GM23338 (cell line): ENCODE measurements around the gene FAM234A. TPM values are rescaled to one million over a fixed set of nuclear protein-coding genes. Genes with fewer than 3 reads are reported as not detected.

Experiments
- ATAC-seq: fragments of 200-7000 bp; cut with Tn5 transposase; 3 replicates; pipeline ENCODE4 v1.9.1; 2020
- DNase-seq: peaks from one replicate; pipeline ENCODE4 v3.0.0-alpha.2; 2015; ENCODE audit warnings: low spot score
- H2AFZ ChIP-seq: fragments of 200-600 bp; sonication (generic); 2 replicates; pipeline ENCODE4 v1.8.0; 2016; ENCODE audit warnings: antibody characterized with exemption, mild to moderate bottlenecking, moderate library complexity
- H3F3A ChIP-seq: fragments of 200-600 bp; sonication (generic); replicated peaks from 2 replicates; pipeline ENCODE4 v1.8.0; 2017; ENCODE audit warnings: antibody characterized with exemption, mixed run types, low read depth
- H3K27ac ChIP-seq: fragments of 200-600 bp; sonication (generic); 2 replicates; pipeline ENCODE4 v1.6.1; 2016; ENCODE audit warnings: low read depth
- H3K27me3 ChIP-seq: fragments of 200-600 bp; sonication (generic); 2 replicates; pipeline ENCODE4 v1.8.0; 2016; ENCODE audit warnings: mild to moderate bottlenecking, mixed run types, moderate library complexity; ENCODE audit not compliant: insufficient read depth
- H3K36me3 ChIP-seq: fragments of 200-600 bp; sonication (generic); 2 replicates; pipeline ENCODE4 v1.8.0; 2016; ENCODE audit warnings: mild to moderate bottlenecking; ENCODE audit not compliant: insufficient read depth
- H3K4me1 ChIP-seq: fragments of 200-600 bp; sonication (generic); 2 replicates; pipeline ENCODE4 v1.8.0; 2016; ENCODE audit warnings: mild to moderate bottlenecking, moderate library complexity; ENCODE audit not compliant: insufficient read depth
- H3K4me2 ChIP-seq: fragments of 200-600 bp; sonication (generic); 2 replicates; pipeline ENCODE4 v1.7.1; 2017; ENCODE audit warnings: mixed run types
- H3K4me3 ChIP-seq: fragments of 200-600 bp; sonication (generic); 2 replicates; pipeline ENCODE4 v1.6.1; 2016; ENCODE audit warnings: mixed run types
- H3K79me2 ChIP-seq: fragments of 200-600 bp; sonication (generic); replicated peaks from 2 replicates; pipeline ENCODE4 v1.8.0; 2017; ENCODE audit warnings: mild to moderate bottlenecking; ENCODE audit not compliant: insufficient read depth
- H3K9me2 ChIP-seq: fragments of 200-600 bp; sonication (generic); 2 replicates; pipeline ENCODE4 v1.8.0; 2017; ENCODE audit not compliant: insufficient read depth
- H4K20me1 ChIP-seq: fragments of 200-600 bp; sonication (generic); replicated peaks from 2 replicates; pipeline ENCODE4 v1.8.0; 2017; ENCODE audit warnings: mild to moderate bottlenecking; ENCODE audit not compliant: insufficient read depth
- H3K27ac Mint-ChIP-seq: 2 replicates; pipeline ENCODE4 v1.8.0; 2020; ENCODE audit warnings: inconsistent platforms, mild to moderate bottlenecking, moderate library complexity, mixed read lengths
- H3K27me3 Mint-ChIP-seq: 3 replicates; pipeline ENCODE4 v1.8.0; 2022; ENCODE audit warnings: low read depth, mild to moderate bottlenecking, moderate library complexity, mixed read lengths, inconsistent platforms; ENCODE audit not compliant: insufficient read depth, poor library complexity
- H3K36me3 Mint-ChIP-seq: 3 replicates; pipeline ENCODE4 v1.8.0; 2021; ENCODE audit warnings: low read depth, mild to moderate bottlenecking, inconsistent platforms, moderate library complexity, mixed read lengths
- H3K4me1 Mint-ChIP-seq: 3 replicates; pipeline ENCODE4 v1.8.0; 2020; ENCODE audit warnings: mild to moderate bottlenecking, inconsistent platforms, mixed read lengths
- H3K4me3 Mint-ChIP-seq: 3 replicates; pipeline ENCODE4 v1.8.0; 2021; ENCODE audit warnings: moderate library complexity, mild to moderate bottlenecking, inconsistent platforms, mixed read lengths
- H3K9me3 Mint-ChIP-seq: 3 replicates; pipeline ENCODE4 v1.8.0; 2020; ENCODE audit warnings: moderate library complexity, mild to moderate bottlenecking, inconsistent platforms, mixed read lengths
- CREB1 ChIP-seq: fragments of 250-450 bp; sonication (Bioruptor Pico); IDR thresholded peaks from 2 replicates; pipeline ENCODE4 v1.5.0; 2020; ENCODE audit warnings: low read depth, mild to moderate bottlenecking, moderate library complexity
- CTCF ChIP-seq, 2 experiments: fragments of 200-600 bp in 1 of 2; sonication (generic) in 1 of 2; conservative IDR thresholded peaks; 2 replicates each; pipeline versions ENCODE4 v1.5.1 to v1.6.1; 2016 to 2017; ENCODE audit warnings: antibody characterized with exemption in 2 of 2, low read depth in 2 of 2, mild to moderate bottlenecking in 2 of 2, moderate library complexity in 1 of 2
- ETS1 ChIP-seq: IDR thresholded peaks from 2 replicates; pipeline ENCODE4 v1.6.1; 2016; ENCODE audit warnings: antibody characterized with exemption
- EZH2 ChIP-seq: fragments of 200-600 bp; sonication (generic); IDR thresholded peaks from one replicate; pipeline ENCODE4 v1.8.0; 2017; ENCODE audit warnings: antibody characterized with exemption, mild to moderate bottlenecking, low read depth; ENCODE audit not compliant: unreplicated experiment
- EZH2phosphoT487 ChIP-seq: fragments of 200-600 bp; sonication (generic); IDR thresholded peaks from one replicate; pipeline ENCODE4 v1.8.1; 2018; ENCODE audit warnings: antibody characterized with exemption; ENCODE audit not compliant: unreplicated experiment
- JUNB ChIP-seq: IDR thresholded peaks from one replicate; pipeline ENCODE4 v1.6.1; 2016; ENCODE audit warnings: antibody characterized with exemption; ENCODE audit not compliant: unreplicated experiment
- NANOG ChIP-seq: IDR thresholded peaks from 2 replicates; pipeline ENCODE4 v1.6.1; 2016; ENCODE audit warnings: antibody characterized with exemption, borderline replicate concordance
- POLR2AphosphoS5 ChIP-seq: IDR thresholded peaks from 2 replicates; pipeline ENCODE4 v1.6.1; 2016; ENCODE audit warnings: antibody characterized with exemption, low read depth
- REST ChIP-seq: IDR thresholded peaks from one replicate; pipeline ENCODE4 v1.6.1; 2018; ENCODE audit warnings: antibody characterized with exemption; ENCODE audit not compliant: unreplicated experiment
- STAT1 ChIP-seq: IDR thresholded peaks from one replicate; pipeline ENCODE4 v1.6.1; 2016; ENCODE audit warnings: antibody characterized with exemption; ENCODE audit not compliant: unreplicated experiment
- ZNF114 ChIP-seq: fragments of 250-450 bp; sonication (Bioruptor Pico); IDR thresholded peaks from 2 replicates; pipeline ENCODE4 v1.5.0; 2020; ENCODE audit warnings: mild to moderate bottlenecking, moderate library complexity
- ZNF331 ChIP-seq: fragments of 250-450 bp; sonication (Bioruptor Pico); IDR thresholded peaks from 2 replicates; pipeline ENCODE4 v1.5.0; 2020; ENCODE audit warnings: low read depth, mild to moderate bottlenecking, moderate library complexity
- ZNF462 ChIP-seq: fragments of 250-450 bp; sonication (Bioruptor Pico); IDR thresholded peaks from 2 replicates; pipeline ENCODE4 v1.5.0; 2020; ENCODE audit warnings: mild to moderate bottlenecking, moderate library complexity
- polyA plus RNA-seq: library from polyadenylated mRNA; unstranded; fragments of >200 nt; fragmentation: Nextera tagmentation; extraction: Ambion mirVana; gene quantifications from 2 replicates; pipeline ENCODE4 v1.2.1, GENCODE V29; 2016
- total RNA-seq: library from RNA; depleted of rRNA; stranded (reverse); fragments of >200 nt; shearing (Covaris generic); gene quantifications from 2 replicates; pipeline ENCODE4 v1.2.3, GENCODE V29; 2014

Gene FAM234A
- total and polyA plus RNA-seq, 2 experiments from 2014 or later, result 41.9 to 128 TPM

- Mint-ChIP-seq H3K9me3 (no peaks in the 10 kb centered on the region; the same call in 2 of the 3 replicates), H3K4me1 (no peaks in the 10 kb centered on the region), H3K27ac (no peak overlapping the region), H3K27me3 (peaks cover 10% of the 10 kb centered on the region), H3K4me3 (no peak overlapping the region), H3K36me3 (peaks cover 11% of the 10 kb centered on the region; the same call in 1 of the 3 replicates)
- Histone ChIP-seq H3F3A (0 out of 2 replicates have a peak, but pooled peaks cover 3% of the 10 kb centered on the region), H3K9me2 (no peaks in the 10 kb centered on the region), H3K27me3 (no peaks in the 10 kb centered on the region), H3K4me1 (no peaks in the 10 kb centered on the region), H3K4me3 (no peak overlapping the region), H3K27ac (no peak overlapping the region), H3K4me2 (no peak overlapping the region), H3K79me2 (no peaks in the 10 kb centered on the region), H4K20me1 (no peaks in the 10 kb centered on the region), H3K36me3 (no peaks in the 10 kb centered on the region), H2AFZ (no peak overlapping the region)
- no peak for DNase-seq
- ATAC-seq, result no peak; the same call in 2 of the 3 replicates
- no peak for TF ChIP-seq POLR2AphosphoS5
- TF ChIP-seq JUNB, result no peak
- TF ChIP-seq ZNF114, result no peak
- TF ChIP-seq ETS1, result no peak
- TF ChIP-seq REST, result no peak
- TF ChIP-seq EZH2, result no peak
- TF ChIP-seq ZNF462 (CRISPR knock-in tag), result no peak
- no peak for TF ChIP-seq EZH2phosphoT487
- TF ChIP-seq CTCF (conservative IDR thresholded peaks at IDR 0.05; ENCODE audit: low read depth in 2 of 2), result no peak
- TF ChIP-seq CREB1, result no peak
- no peak for TF ChIP-seq NANOG
- TF ChIP-seq ZNF331, result no peak
- no peak for TF ChIP-seq STAT1
These were observed 31.9 kb downstream of the FAM234A start for GRCh38 chr16:266258-267164.
